GM18502 (cell line): ENCODE data around the gene APP.

ENCODE experiments used
- ATAC-seq: cut with Tn5 transposase; IDR thresholded peaks from one replicate; pipeline ENCODE4 v1.9.1; 2021; ENCODE audit warnings: mild to moderate bottlenecking; ENCODE audit not compliant: unreplicated experiment, poor library complexity

The APP gene

DNA sequence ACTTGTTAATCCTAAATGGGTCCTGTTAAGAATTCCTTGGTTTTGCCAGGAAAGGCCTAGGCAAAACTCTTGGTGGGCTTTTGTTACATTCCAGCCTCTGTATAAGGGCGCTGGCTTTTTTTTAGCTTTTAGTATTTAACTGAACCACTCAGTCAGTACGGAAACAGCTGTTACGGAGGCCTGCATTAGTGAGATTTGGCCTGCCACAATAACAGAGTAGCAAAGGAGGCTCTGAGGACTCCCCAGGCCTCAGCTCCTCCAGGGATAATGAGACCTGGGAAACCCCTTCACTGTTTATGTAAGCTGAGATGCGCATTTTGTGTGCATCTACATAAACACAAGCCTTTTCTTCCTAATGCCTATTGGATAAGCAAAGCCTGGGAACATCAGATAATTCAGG is 210.2 kb downstream of the APP start:
- no peak for ATAC-seq

- ATAC-seq, result no peak
Observed at GRCh38 chr21:25959799-25960198, 210.8 kb downstream of the APP start.

DNA sequence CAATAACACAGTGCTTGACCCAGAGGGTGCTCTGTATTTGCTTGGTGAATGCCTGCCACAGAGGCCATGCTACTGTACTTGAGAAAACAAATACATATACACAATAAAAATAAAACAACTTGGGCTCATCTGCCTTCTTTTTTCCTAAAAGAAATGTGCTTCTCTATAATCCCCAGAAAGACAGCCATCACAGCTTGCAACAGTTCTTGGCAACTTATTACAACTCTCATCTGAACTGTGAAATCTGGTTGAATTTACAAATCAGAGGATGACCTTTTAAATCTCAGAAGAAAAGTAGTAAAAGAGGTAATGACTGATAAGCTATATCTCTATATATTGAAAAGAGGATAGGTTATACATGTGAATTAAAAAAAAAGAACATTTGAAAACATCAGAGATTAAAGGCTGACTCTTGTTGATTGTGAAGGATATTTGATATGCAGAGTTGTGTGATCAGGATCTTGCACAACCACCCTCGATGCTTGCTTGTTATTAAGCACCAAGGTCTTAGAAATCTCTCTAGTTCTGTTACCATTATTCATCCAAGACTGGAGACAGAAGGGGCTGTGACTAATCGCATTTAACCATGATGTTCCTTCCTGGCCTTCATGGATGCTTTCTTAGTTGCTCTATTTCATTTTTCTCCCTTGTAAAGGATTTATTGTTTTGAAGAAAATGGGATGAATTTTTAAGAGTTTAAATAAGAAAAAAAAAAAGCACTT is 213.4 kb downstream of the APP start:
- ATAC-seq, result no peak

GRCh38 chr21:25955646-25956045 is 214.9 kb downstream of the APP start:
- ATAC-seq, result no peak

- ATAC-seq, result no peak
Observed at GRCh38 chr21:25953659-25954058, 216.9 kb downstream of the APP start.

DNA sequence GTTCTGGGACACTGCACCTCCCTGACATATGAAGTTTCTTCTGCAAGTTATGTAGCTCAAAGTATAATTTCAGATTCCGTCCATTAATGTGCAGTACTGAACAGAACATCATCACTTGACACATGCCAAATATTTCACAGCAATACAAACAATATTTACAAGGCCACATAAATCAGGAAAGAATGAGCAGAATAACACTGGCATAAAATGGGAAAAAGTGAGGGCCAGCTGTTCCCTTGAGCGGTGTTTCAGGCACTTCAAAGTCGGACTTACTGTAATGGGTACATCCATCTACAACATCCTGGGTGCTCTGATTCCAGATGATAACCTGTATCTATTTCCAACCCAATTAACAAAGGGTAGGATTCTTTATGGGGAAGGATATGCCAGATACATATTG is 217.4 kb downstream of the APP start:
- ATAC-seq, result no peak

DNA sequence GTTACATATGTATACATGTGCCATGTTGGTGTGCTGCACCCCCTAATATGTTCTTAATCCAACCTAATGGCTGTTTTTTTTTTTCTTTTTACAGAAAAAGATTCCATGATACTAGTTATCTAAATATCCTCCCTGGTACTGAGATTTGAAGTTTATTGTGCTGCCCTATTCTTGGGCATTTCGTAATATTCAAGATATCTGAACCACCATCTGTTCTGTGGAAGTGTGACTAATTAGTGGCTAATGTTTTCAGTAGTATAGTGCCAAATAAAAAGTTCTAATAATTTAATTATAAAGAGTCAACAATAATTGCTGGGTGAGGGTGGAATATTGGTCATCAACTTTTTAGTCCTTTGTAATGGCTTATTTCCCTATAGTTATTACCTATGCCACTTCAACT is 218.3 kb downstream of the APP start:
- ATAC-seq, result no peak

GRCh38 chr21:25949701-25950100 is 220.9 kb downstream of the APP start:
- ATAC-seq, result no peak

DNA sequence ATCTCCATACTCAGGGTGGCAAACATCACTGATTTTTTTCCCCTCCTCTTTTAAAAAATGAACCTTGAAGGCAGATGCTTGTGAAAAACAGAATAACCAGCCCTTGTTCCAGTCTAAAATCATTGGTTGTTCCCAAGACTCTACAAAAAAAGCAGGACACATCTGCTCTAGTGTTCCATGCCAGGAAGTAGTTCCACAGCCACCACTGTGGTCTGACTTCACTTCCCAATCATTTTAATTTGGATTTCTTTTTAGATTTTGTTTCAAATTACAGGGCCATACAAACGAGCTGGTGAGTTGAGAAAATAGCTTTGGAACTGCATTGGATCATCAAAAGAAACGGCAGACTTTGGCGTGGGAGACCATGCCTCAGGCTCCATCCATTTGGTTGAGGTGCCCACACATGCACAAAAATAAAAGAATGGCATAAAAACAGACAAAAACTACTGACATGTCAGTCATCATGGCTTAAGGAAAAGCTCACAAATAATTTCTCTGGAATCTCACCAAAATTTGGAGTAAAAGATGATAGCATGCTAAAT is 225.8 kb downstream of the APP start:
- ATAC-seq, result no peak

DNA sequence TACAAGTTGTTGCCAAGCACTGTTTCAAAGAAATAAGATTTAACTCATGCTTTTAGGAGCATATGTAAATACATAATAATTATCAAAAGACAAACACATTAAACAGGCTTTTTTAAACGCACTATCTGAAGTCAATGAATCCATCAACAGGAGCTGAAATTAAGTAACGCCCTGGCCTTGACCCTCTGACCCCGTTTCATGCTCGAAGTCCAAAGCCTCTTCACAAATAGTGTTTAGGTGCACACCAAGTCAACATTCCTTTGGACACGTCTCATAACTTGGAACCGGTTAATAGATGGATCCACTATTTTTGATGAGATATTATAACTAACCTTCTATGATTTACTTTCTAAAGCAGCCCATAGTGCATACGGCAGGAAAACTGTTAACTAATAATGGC is 226.5 kb downstream of the APP start:
- no peak for ATAC-seq

DNA sequence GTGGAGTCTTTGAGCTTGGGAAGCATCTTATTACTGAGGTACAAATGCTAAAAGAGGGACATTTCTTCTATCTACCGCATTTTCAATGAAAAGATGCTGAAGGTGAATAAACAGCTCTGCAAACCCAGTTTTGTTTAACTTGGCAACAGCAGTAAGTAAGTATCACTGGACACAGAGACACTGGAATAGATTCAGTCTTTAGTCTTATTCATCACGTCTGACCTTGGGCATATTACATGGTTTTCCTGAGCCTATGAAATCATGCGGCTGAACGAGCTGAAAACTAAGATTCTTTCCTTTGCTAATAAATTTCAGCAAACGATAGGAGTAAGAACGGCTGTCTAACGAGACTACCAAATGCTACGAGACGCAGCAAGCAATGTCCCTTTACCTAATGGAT is 228.4 kb downstream of the APP start:
- ATAC-seq, result no peak

DNA sequence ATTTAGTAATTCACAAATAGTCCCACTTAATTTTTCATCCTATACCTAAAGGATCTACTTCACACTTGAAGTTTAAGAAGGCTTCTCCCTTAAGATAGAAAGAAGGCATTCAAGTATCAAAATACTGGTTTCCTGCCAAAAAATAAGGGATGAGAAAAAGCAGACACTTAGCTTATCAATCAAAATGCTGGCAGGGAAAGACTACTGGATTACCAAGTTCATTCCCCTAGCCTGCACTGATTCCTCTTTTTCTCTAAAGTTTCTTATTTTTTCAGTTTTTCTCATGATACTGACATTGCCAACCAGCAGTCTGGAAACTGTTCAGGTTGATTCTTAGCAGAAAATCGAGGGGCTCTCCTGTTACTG is 231.2 kb downstream of the APP start:
- no peak for ATAC-seq

- no peak for ATAC-seq
Observed at GRCh38 chr21:25938658-25939395, 231.7 kb downstream of the APP start.

- ATAC-seq, result no peak
Observed at GRCh38 chr21:25936776-25937175, 233.8 kb downstream of the APP start.

DNA sequence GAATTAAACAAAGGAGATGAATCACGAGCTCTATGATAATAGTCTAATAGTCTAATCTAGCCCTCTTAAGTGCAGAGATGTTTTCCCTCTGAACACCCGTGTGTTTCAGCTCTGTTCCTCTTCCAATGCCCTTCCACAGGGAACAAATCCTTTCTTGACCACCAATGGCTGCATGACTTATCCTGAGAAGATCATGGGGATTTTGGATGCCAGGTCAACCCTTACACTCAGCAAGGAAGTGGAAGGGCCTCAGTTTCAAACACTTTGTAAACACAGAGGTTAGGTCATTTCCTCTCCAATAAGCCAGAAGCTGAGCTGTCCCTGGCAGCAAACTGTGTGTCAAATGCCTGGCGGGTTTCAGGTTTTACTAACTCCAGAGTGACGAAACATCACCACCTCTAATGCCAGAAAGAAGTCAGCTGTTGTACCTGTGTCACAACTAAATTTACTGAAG is 235.8 kb downstream of the APP start:
- peak; percentile 54 for ATAC-seq

- no peak for ATAC-seq
Observed at GRCh38 chr21:25934130-25934529, 236.4 kb downstream of the APP start.

DNA sequence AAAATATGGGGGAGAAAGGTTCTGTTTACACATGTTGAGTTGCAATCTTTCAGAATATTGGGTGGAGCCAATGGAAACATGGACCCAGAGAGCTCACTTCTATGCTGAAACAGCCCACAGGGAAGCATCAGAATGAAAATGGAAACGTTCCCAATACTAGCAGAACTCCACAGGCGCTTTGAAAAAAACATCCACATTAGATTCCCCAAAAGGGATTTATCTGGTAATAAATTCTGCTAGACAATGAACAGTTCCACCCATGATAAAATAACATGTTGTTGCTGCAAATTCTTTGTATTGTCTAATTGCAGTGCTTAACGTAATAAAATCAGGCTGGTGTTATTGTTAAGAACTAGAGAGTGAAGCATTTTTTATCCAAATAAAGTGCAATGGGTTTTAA is 238.8 kb downstream of the APP start:
- no peak for ATAC-seq

- ATAC-seq, result no peak
Observed at GRCh38 chr21:25929856-25930520, 240.6 kb downstream of the APP start.

GRCh38 chr21:25927195-25927880 is 243.2 kb downstream of the APP start:
- ATAC-seq, result no peak

GRCh38 chr21:25925936-25926335 is 244.6 kb downstream of the APP start:
- no peak for ATAC-seq
